ENCODE results near the gene SEMA4G.

The SEMA4G gene

DNA sequence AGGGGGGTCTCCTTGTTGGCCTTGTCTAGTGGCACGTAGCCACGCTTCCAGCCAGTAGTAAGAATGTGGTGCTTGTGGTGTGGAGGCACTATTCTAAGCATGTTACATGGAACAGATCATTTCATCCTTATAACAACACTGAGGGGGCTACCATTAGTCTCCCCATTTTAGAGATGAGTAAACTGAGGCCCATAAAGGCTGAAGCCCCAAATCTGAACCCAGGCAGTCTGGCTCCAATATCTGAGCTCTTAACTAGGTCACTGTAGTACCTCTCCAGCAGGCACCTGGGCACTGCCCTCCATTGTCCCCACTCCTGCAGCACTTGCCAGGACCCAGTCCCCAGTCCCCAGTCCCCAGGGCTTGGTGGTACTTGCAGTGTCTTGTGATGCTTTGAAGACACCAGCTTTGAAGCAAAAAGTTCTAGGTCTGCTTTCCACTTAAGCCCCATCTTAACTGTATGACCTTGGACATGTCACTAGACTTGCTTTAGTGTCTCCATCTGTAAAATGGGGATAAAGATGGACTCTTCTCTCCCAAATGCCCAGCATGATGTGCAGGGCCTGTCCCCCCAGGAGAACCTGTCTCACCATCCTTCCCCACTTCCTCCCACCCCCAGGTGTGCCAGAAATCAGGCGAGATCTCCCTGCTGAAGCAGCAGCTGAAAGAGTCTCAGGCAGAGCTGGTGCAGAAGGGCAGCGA, 36.7 kb downstream of the SEMA4G start:
- DNase-seq (ENCODE audit: low spot score), result no peak

GRCh38 chr10:101006593-101007098, 37.3 kb downstream of the SEMA4G start:
- in situ Hi-C loops (cut with MboI; ENCODE audit: low pct_unique_long_range_greater_than_20kb, low sequenced_read_pairs, unreplicated experiment), result no loop called here
- TF ChIP-seq CTCF (IDR thresholded peaks at IDR 0.05; ENCODE audit: extremely low read depth, insufficient read depth, missing control alignments), result no peak
- no peak for DNase-seq (ENCODE audit: low spot score)

More for the DNA sequence above, 36.7 kb downstream of the SEMA4G start:
- in situ Hi-C loops (cut with MboI; ENCODE audit: low pct_unique_long_range_greater_than_20kb, low sequenced_read_pairs, unreplicated experiment), result no loop called here
- TF ChIP-seq CTCF (IDR thresholded peaks at IDR 0.05; ENCODE audit: extremely low read depth, insufficient read depth, missing control alignments), result no peak

GRCh38 chr10:101007099-101007711, 37.9 kb downstream of the SEMA4G start:
- DNase-seq (ENCODE audit: low spot score), result no peak
- in situ Hi-C loops (cut with MboI; ENCODE audit: low pct_unique_long_range_greater_than_20kb, low sequenced_read_pairs, unreplicated experiment), result no loop called here
- TF ChIP-seq CTCF (IDR thresholded peaks at IDR 0.05; ENCODE audit: extremely low read depth, insufficient read depth, missing control alignments), result no peak

GRCh38 chr10:101007915-101008822, 38.9 kb downstream of the SEMA4G start:
- no peak for DNase-seq (ENCODE audit: low spot score)
- in situ Hi-C loops (cut with MboI; ENCODE audit: low pct_unique_long_range_greater_than_20kb, low sequenced_read_pairs, unreplicated experiment), result no loop called here
- no peak for TF ChIP-seq CTCF (IDR thresholded peaks at IDR 0.05; ENCODE audit: extremely low read depth, insufficient read depth, missing control alignments)

GRCh38 chr10:101008823-101009423, 39.6 kb downstream of the SEMA4G start:
- in situ Hi-C loops (cut with MboI; ENCODE audit: low pct_unique_long_range_greater_than_20kb, low sequenced_read_pairs, unreplicated experiment), result no loop called here
- DNase-seq (ENCODE audit: low spot score), result no peak
- no peak for TF ChIP-seq CTCF (IDR thresholded peaks at IDR 0.05; ENCODE audit: extremely low read depth, insufficient read depth, missing control alignments)

GRCh38 chr10:101010329-101010728, 41.0 kb downstream of the SEMA4G start:
- in situ Hi-C loops (cut with MboI; ENCODE audit: low pct_unique_long_range_greater_than_20kb, low sequenced_read_pairs, unreplicated experiment), result no loop called here
- DNase-seq (ENCODE audit: low spot score), result no peak
- no peak for TF ChIP-seq CTCF (IDR thresholded peaks at IDR 0.05; ENCODE audit: extremely low read depth, insufficient read depth, missing control alignments)

Measured in GM13977 (cell line).